Naive thymus-derived CD4-positive, alpha-beta T cell (primary cell): ENCODE results near the gene HHIP. TPM values are rescaled to one million over a fixed set of nuclear protein-coding genes. Genes with fewer than 3 reads are reported as not detected.

Experiments
- ATAC-seq: fragments of 150-1000 bp; cut with Tn5 transposase; 2 replicates; pipeline ENCODE4 v1.10.0; 2021; ENCODE audit warnings: mild to moderate bottlenecking, moderate library complexity
- CTCF ChIA-PET: fragments of 350-600 bp; sonication (Branson Sonifier 250); formaldehyde crosslinking; loops from one replicate; lab custom pipeline; 2021; ENCODE audit warnings: antibody characterized with exemption; lab: Charles Lee
- POLR2A ChIA-PET: fragments of 350-600 bp; sonication (Branson Sonifier 250); formaldehyde crosslinking; loops from one replicate; lab custom pipeline; 2021; ENCODE audit warnings: antibody characterized with exemption, inconsistent platforms; lab: Charles Lee
- DNase-seq, 9 donors: peaks; one replicate each; pipeline versions ENCODE4 v3.0.0 to v3.0.0-alpha.2; 2020 to 2022; ENCODE audit warnings: mixed read lengths in 1 of 9
- H3K27ac ChIP-seq: one replicate; pipeline ENCODE4 v1.7.0; 2013; ENCODE audit warnings: mild to moderate bottlenecking, low read depth, low read length, moderate library complexity
- H3K27me3 ChIP-seq, 2 donors: one replicate each; pipeline ENCODE4 v1.7.0; 2013; ENCODE audit warnings: low read length in 2 of 2, mild to moderate bottlenecking in 2 of 2, moderate library complexity in 2 of 2; ENCODE audit not compliant: control insufficient read depth in 2 of 2, insufficient read depth in 2 of 2
- H3K36me3 ChIP-seq, 3 experiments: 1 replicate in 2 of 3; 2 replicates in 1 of 3; pipeline ENCODE4 v1.7.0; 2013; ENCODE audit warnings: low read length in 3 of 3, mild to moderate bottlenecking in 3 of 3, moderate library complexity in 1 of 3; ENCODE audit not compliant: insufficient read depth in 3 of 3, control insufficient read depth in 2 of 3
- H3K4me1 ChIP-seq, 2 donors: one replicate each; pipeline ENCODE4 v1.7.0; 2013; ENCODE audit warnings: low read length in 2 of 2, mild to moderate bottlenecking in 2 of 2, moderate library complexity in 1 of 2; ENCODE audit not compliant: control insufficient read depth in 2 of 2, insufficient read depth in 2 of 2
- H3K4me3 ChIP-seq: 2 replicates; pipeline ENCODE4 v1.7.0; 2013; ENCODE audit warnings: mild to moderate bottlenecking, low read length
- H3K9me3 ChIP-seq, 3 experiments: 1 replicate in 2 of 3; 2 replicates in 1 of 3; pipeline ENCODE4 v1.7.0; 2013; ENCODE audit warnings: low read length in 3 of 3; ENCODE audit not compliant: control insufficient read depth in 2 of 3
- H3K27ac Mint-ChIP-seq, 9 donors: one replicate each; pipeline ENCODE4 v1.8.0; 2020 to 2022; ENCODE audit warnings: mixed read lengths in 9 of 9, mild to moderate bottlenecking in 8 of 9, moderate library complexity in 5 of 9, inconsistent platforms in 2 of 9
- H3K27me3 Mint-ChIP-seq, 5 donors: one replicate each; pipeline ENCODE4 v1.8.0; 2021 to 2022; ENCODE audit warnings: mixed read lengths in 5 of 5, mild to moderate bottlenecking in 1 of 5
- H3K36me3 Mint-ChIP-seq, 5 donors: one replicate each; pipeline ENCODE4 v1.8.0; 2020 to 2022; ENCODE audit warnings: mixed read lengths in 5 of 5, mild to moderate bottlenecking in 3 of 5, inconsistent platforms in 1 of 5
- H3K4me1 Mint-ChIP-seq, 7 donors: one replicate each; pipeline ENCODE4 v1.8.0; 2020 to 2022; ENCODE audit warnings: mixed read lengths in 7 of 7, mild to moderate bottlenecking in 3 of 7, inconsistent platforms in 1 of 7
- H3K4me3 Mint-ChIP-seq, 10 donors: one replicate each; pipeline ENCODE4 v1.8.0; 2020 to 2022; ENCODE audit warnings: mild to moderate bottlenecking in 10 of 10, mixed read lengths in 10 of 10, moderate library complexity in 6 of 10, inconsistent platforms in 2 of 10
- H3K9me3 Mint-ChIP-seq, 11 donors: one replicate each; pipeline ENCODE4 v1.8.0; 2020 to 2022; ENCODE audit warnings: mixed read lengths in 11 of 11, mild to moderate bottlenecking in 4 of 11, inconsistent platforms in 1 of 11, moderate library complexity in 1 of 11
- intact Hi-C, 2 donors: fragments of 100-400 bp; cut with micrococcal nuclease; formaldehyde crosslinking; loops; one replicate each; pipeline ENCODE4 v1.15.1; 2023
- polyA plus RNA-seq, 2 donors: library from polyadenylated mRNA; unstranded; fragments of 300-500 nt; fragmentation: Illumina TruSeq; gene quantifications; one replicate each; pipeline ENCODE4 v1.2.3, GENCODE V29; 2021
- total RNA-seq, 6 experiments: library from RNA in 5 of 6; stranded (reverse) in 5 of 6; gene quantifications; 1 replicate in 5 of 6; 2 replicates in 1 of 6; pipeline ENCODE4 v1.2.3 and lab custom pipeline; 2021 to 2026

HHIP gene
- total and polyA plus RNA-seq, 7 experiments from 2014 or later = 0.19 TPM; not detected in 6

DNA sequence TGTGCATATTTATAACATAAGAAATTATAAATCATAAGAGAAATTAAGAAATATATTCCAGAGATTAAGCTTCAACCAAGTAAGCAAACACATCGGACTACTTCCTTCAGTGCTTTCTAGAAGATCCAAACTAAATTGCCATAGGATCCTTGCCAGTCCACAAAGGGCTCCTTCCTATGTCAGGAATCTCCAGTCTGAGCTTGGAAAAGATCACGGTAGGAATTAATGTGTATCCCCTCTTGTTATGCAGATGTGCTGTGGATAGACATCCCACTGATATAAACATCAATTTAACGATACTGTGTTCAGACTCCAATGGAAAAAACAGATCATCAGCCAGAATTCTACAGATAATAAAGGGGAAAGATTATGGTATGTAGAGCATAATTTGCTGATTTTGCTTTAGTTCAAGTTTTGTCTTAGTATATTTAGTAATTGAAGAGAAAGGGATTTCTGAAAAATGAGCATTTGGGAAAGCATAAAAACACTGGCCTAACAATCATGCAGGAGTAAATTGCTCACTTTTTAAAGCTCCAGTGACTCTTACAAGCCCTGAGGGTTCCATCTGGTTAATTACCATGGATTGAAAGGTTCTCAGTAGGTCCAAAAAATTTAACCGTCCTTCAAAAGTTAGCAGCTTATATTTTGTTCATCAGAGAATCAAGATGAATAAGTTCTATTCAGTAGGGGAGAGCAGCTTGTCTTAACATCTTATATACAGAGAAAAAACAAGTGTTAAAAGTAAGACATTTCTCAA, 65.9 kb downstream of the HHIP start:
- CTCF ChIA-PET = no interaction called here
- Mint-ChIP-seq H3K27me3 (peaks cover 0 to 4% (median 0%) of the 10 kb centered on the region in 5 donors), H3K9me3 (peaks cover 0 to 3% (median 0%) of the 10 kb centered on the region in 11 donors), H3K36me3 (no peaks in the 10 kb centered on the region), H3K27ac (no peak overlapping the region), H3K4me1 (no peaks in the 10 kb centered on the region), H3K4me3 (no peak overlapping the region)
- Histone ChIP-seq H3K9me3 (no peaks in the 10 kb centered on the region), H3K27ac (no peak overlapping the region), H3K36me3 (no peaks in the 10 kb centered on the region), H3K4me3 (no peak overlapping the region), H3K4me1 (no peaks in the 10 kb centered on the region), H3K27me3 (no peaks in the 10 kb centered on the region)
- ATAC-seq = no peak
- POLR2A ChIA-PET = no interaction called here
- intact Hi-C loops = no loop called here
- DNase-seq = no peak

- H3K4me1 ChIP-seq = no peaks in the 10 kb centered on the region
- H3K4me3 ChIP-seq = no peak overlapping the region
- intact Hi-C loops = no loop called here
- Mint-ChIP-seq H3K4me1 (no peaks in the 10 kb centered on the region), H3K9me3 (peaks cover 0 to 3% (median 0%) of the 10 kb centered on the region in 11 donors), H3K27ac (no peak overlapping the region), H3K4me3 (no peak overlapping the region), H3K27me3 (peaks cover 0 to 4% (median 0%) of the 10 kb centered on the region in 5 donors), H3K36me3 (no peaks in the 10 kb centered on the region)
- no peaks in the 10 kb centered on the region for H3K9me3 ChIP-seq
- ChIA-PET CTCF (no interaction called here), POLR2A (no interaction called here)
- DNase-seq = no peak
- no peak for ATAC-seq
- H3K27me3 ChIP-seq = no peaks in the 10 kb centered on the region
- no peak overlapping the region for H3K27ac ChIP-seq
- H3K36me3 ChIP-seq = no peaks in the 10 kb centered on the region
Observed at GRCh38 chr4:144712775-144713174, 66.8 kb downstream of the HHIP start.

DNA sequence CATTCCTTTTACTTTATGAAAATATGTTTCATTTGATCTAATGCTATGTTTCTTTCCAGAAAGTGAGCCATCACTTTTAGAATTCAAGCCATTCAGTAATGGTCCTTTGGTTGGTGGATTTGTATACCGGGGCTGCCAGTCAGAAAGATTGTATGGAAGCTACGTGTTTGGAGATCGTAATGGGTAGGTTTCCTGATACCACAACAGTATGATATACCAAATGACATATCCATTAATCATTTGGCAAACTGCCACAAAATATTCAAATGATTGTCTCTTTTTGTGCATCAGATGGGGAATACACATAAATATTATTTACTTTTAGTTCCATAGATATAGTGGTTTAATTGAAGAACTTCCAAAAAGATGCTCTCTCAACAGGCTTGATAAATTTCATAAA, 68.2 kb downstream of the HHIP start:
- intact Hi-C loops = no loop called here
- no peak for ATAC-seq
- ChIA-PET CTCF (no interaction called here), POLR2A (no interaction called here)
- Mint-ChIP-seq H3K36me3 (no peaks in the 10 kb centered on the region), H3K9me3 (peaks cover 0 to 3% (median 0%) of the 10 kb centered on the region in 11 donors), H3K4me3 (no peak overlapping the region), H3K4me1 (no peaks in the 10 kb centered on the region), H3K27ac (no peak overlapping the region), H3K27me3 (peaks cover 0 to 4% (median 0%) of the 10 kb centered on the region in 5 donors)
- no peak for DNase-seq
- no peaks in the 10 kb centered on the region for H3K36me3 ChIP-seq
- H3K4me3 ChIP-seq = no peak overlapping the region
- no peaks in the 10 kb centered on the region for H3K27me3 ChIP-seq
- no peaks in the 10 kb centered on the region for H3K9me3 ChIP-seq
- H3K27ac ChIP-seq = no peak overlapping the region
- no peaks in the 10 kb centered on the region for H3K4me1 ChIP-seq

DNA sequence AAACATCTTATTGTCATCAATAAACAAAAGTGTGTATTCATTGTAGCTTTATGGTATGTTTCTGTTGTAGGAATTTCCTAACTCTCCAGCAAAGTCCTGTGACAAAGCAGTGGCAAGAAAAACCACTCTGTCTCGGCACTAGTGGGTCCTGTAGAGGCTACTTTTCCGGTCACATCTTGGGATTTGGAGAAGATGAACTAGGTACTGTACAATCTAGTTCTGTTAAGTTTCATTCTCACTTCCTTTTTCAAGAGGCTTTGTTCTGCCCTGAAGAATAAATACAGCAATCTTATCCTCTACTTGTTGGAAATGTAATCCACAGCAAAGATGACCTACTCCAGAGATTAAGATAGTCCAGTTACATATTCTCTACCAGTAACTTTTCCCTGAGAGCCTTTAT, 69.3 kb downstream of the HHIP start:
- ChIA-PET CTCF (no interaction called here), POLR2A (no interaction called here)
- Histone ChIP-seq H3K4me3 (no peak overlapping the region), H3K27me3 (no peaks in the 10 kb centered on the region), H3K9me3 (no peaks in the 10 kb centered on the region), H3K27ac (no peak overlapping the region), H3K36me3 (no peaks in the 10 kb centered on the region), H3K4me1 (no peaks in the 10 kb centered on the region)
- Mint-ChIP-seq H3K36me3 (no peaks in the 10 kb centered on the region), H3K4me3 (no peak overlapping the region), H3K27ac (no peak overlapping the region), H3K4me1 (no peaks in the 10 kb centered on the region), H3K27me3 (peaks cover 0 to 4% (median 0%) of the 10 kb centered on the region in 5 donors), H3K9me3 (peaks cover 0 to 3% (median 0%) of the 10 kb centered on the region in 11 donors)
- DNase-seq = no peak
- intact Hi-C loops = no loop called here
- ATAC-seq = no peak

- no peaks in the 10 kb centered on the region for H3K9me3 ChIP-seq
- Mint-ChIP-seq H3K27ac (no peak overlapping the region), H3K4me3 (no peak overlapping the region), H3K36me3 (no peaks in the 10 kb centered on the region), H3K9me3 (peaks cover 0 to 3% (median 0%) of the 10 kb centered on the region in 11 donors), H3K27me3 (peaks cover 0 to 5% (median 0%) of the 10 kb centered on the region in 5 donors), H3K4me1 (no peaks in the 10 kb centered on the region)
- DNase-seq = no peak
- H3K4me1 ChIP-seq = no peaks in the 10 kb centered on the region
- ChIA-PET POLR2A (no interaction called here), CTCF (no interaction called here)
- no peaks in the 10 kb centered on the region for H3K36me3 ChIP-seq
- intact Hi-C loops = no loop called here
- no peaks in the 10 kb centered on the region for H3K27me3 ChIP-seq
- H3K4me3 ChIP-seq = no peak overlapping the region
- no peak for ATAC-seq
- no peak overlapping the region for H3K27ac ChIP-seq
Observed at GRCh38 chr4:144716778-144717177, 70.8 kb downstream of the HHIP start.

DNA sequence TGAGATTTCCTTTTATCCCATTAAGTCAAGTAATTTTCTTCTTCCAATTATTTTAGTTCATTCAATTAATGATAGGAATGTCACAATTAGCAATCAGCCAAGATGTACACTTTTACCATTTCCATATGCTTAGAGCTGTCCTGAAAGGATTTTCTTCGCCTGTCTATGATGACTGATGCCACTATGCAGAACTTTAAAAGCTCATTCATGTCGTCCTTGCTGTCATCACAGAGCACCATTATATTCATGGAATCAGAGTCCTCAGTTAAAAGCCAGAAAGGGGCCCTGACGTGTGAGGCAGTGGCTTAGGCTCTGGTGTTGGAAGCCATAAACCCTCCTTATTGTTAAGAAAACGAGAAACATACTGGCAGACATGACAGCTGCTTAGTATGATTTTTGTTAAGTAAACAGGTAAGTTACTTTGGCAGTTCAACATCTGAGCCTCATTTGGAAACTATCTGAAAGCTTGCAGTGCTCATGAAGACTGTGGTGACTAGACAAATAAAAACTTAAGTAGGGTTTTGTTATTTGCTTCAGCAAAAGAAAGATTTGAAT, 73.1 kb downstream of the HHIP start:
- no peaks in the 10 kb centered on the region for H3K36me3 Mint-ChIP-seq
- CTCF ChIA-PET = no interaction called here
- H3K4me1 Mint-ChIP-seq = no peaks in the 10 kb centered on the region
- no peaks in the 10 kb centered on the region for H3K27me3 ChIP-seq
- H3K36me3 ChIP-seq = no peaks in the 10 kb centered on the region
- H3K4me3 ChIP-seq = no peak overlapping the region
- no peaks in the 10 kb centered on the region for H3K4me1 ChIP-seq
- POLR2A ChIA-PET = no interaction called here
- no peaks in the 10 kb centered on the region for H3K9me3 ChIP-seq
- H3K27ac ChIP-seq = no peak overlapping the region
- DNase-seq = no peak
- no peak overlapping the region for H3K27ac Mint-ChIP-seq
- H3K4me3 Mint-ChIP-seq = no peak overlapping the region
- H3K9me3 Mint-ChIP-seq = peaks cover 0 to 3% (median 0%) of the 10 kb centered on the region in 11 donors
- ATAC-seq = no peak
- intact Hi-C loops = no loop called here
- H3K27me3 Mint-ChIP-seq = peaks cover 0 to 5% (median 0%) of the 10 kb centered on the region in 5 donors

- Mint-ChIP-seq H3K27me3 (peaks cover 0 to 5% (median 0%) of the 10 kb centered on the region in 5 donors), H3K4me3 (no peak overlapping the region), H3K4me1 (no peaks in the 10 kb centered on the region), H3K36me3 (no peaks in the 10 kb centered on the region), H3K9me3 (peaks cover 0 to 2% (median 0%) of the 10 kb centered on the region in 11 donors), H3K27ac (no peak overlapping the region)
- intact Hi-C loops = no loop called here
- POLR2A ChIA-PET = no interaction called here
- Histone ChIP-seq H3K27me3 (no peaks in the 10 kb centered on the region), H3K27ac (no peak overlapping the region), H3K4me3 (no peak overlapping the region), H3K36me3 (no peaks in the 10 kb centered on the region), H3K9me3 (no peaks in the 10 kb centered on the region), H3K4me1 (no peaks in the 10 kb centered on the region)
- CTCF ChIA-PET = no interaction called here
- DNase-seq = no peak
- ATAC-seq = no peak
Observed at GRCh38 chr4:144720491-144720890, 74.5 kb downstream of the HHIP start.
